Measurements from ENCODE around the gene KCNC1. TPM values are rescaled to one million over a fixed set of nuclear protein-coding genes. Genes with fewer than 3 reads are reported as not detected.

The KCNC1 gene
- polyA plus RNA-seq, 1 donor, result 2.4 TPM

DNA sequence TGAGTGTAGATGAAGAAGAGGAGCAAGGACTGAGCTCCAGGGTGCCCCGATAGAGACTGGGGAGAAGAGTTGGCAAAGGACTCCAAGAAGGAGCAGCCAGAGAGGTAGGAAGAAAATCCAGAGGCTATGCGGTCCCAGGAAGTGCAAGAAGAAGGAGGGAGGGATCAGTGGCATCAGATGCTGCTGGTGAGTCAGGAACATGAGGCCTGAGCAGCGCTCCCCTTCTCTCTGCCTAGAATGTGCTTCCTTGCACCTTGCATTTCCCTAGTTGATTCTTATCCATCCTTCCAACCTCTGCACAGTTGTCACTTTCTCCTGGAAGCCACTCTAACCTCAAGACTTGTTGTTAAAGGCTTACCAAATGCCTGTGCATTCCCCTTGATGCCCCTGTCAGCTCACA is 21.3 kb downstream of the KCNC1 start:
- no peak for DNase-seq

DNA sequence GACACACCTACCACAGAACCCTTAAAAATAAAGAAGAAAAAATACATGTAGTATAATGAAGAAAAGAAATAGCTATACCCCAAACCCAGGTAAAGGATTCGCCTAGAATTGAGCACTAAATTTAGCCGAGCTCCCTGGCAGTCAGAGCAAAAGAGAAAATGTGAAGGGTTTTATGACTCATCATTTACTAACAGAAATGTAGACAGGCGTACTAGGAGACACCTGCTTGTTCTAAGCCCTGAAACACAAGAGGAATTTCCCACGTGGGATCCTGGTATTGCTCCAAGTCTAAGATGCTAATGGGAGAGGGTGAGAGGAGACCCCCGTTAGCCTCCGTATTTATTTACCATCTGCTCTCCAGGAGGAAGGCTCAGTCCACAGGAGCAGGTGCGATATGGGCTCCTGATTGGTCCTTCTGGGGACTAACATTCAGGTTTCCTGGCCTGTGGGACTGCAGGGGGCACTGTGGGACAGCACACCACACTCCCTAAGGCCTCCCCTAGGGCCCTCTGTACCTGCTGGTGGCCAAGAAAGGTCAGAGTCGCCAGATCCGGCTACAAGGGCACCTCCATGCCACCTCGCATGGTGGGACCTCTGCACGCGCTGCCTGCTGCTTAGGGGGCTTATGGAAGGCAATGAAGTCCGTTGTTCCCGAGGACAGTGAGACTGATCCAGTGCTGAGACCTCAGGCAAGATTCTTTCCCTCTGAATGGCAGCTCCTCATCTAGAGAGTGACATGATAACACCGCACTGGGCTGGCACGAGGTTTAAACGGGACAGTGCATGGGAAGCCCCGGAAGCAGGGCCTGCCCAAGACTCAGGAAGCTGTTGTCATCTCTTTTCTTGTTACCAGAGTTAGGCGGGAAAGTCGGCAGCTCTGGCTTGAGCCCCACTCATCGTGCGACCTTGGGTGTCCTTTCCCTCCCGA is 25.8 kb downstream of the KCNC1 start:
- DNase-seq, result no peak

GRCh38 chr11:17762309-17762974 is 27.9 kb downstream of the KCNC1 start:
- no peak for DNase-seq

- DNase-seq, result no peak
Measured at GRCh38 chr11:17763244-17763643, 28.7 kb downstream of the KCNC1 start.

DNA sequence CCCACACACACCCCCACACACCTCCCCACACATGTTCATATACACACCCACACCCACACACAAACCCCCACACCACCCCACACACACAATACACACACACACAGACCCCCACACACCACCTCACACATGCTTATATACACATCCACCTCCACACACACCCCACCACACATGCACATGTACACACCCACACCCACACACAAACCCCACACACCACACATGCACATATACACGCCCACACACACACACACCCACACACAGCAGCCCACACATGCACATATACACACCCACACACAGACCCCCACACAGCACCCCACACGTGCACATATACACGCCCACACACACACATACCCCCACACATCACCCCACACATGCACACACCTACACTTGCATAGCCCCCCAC is 29.1 kb downstream of the KCNC1 start:
- no peak for DNase-seq

- DNase-seq, result no peak
Measured at GRCh38 chr11:17764446-17765218, 30.1 kb downstream of the KCNC1 start.

DNA sequence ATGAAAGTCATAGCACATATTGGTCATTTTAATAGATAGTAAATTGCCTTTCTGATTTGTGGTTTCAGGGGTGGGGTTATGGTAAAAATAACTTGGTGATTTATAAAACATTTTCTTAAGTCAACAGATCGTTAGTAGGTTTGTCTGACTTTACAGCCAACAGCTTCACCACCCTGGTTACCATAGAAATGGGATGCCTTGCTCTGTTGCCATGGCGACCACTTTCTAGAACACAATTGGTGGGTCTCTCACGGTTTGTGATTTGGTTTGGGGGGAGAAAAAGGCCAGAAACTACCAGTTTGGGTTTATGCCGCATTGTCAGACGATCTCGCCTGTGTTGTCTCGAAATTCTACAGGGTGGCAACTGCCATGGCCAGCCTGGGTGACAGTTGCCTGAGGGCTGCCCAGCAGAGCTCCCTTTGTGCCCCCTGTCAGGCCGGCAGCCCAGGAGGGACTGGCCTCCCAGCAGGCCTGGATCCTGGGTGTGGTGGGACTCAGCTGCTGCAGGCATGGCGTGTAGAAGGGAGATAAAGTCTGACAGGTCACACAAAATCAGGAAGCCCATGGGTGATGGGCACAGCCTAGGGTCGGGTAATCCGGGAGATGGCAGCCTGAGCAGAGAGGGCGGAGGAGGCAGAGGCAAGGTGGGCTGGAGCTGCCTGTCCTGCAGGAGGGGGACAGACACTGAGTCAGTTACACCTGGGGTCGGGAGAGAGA is 30.9 kb downstream of the KCNC1 start:
- no peak for DNase-seq

DNA sequence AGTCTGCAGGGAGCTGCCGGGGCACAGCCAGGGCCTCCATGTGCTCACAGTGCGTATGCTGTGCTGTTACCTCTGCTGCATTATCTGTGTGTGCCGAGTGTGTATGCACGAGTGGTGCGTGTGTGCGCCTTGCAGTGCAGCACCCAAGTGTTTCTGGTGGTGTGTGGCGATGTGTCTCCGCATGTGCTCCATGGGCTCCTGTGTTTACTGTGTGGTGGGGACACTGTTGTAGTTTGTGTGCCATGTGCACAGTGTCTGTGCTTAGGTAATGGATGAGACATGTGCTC is 31.4 kb downstream of the KCNC1 start:
- no peak for DNase-seq

- no peak for DNase-seq
Measured at GRCh38 chr11:17766590-17766989, 32.0 kb downstream of the KCNC1 start.

GRCh38 chr11:17767301-17767885 is 32.8 kb downstream of the KCNC1 start:
- no peak for DNase-seq

GRCh38 chr11:17767914-17768313 is 33.3 kb downstream of the KCNC1 start:
- no peak for DNase-seq

- DNase-seq, result no peak
Measured at GRCh38 chr11:17768547-17768946, 34.0 kb downstream of the KCNC1 start.

DNA sequence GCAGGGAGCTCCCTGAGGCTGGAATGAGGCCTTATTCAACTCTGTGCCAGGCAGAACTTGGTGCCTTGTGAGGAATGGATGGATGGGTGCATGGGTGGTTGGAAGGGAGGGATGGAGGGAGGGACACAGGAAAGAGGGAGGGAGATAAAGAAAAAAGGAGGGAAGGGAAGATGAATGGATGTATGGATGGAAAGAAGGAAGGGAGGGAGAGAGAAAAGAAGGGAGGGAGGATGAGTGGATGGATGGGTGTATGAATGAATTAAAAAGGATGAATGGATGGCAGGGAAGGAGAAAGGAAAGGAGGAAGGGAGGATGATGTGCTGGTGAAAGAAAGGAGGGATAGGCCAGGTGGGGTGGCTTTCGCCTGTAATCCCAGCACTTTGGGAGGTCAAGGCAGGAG is 34.6 kb downstream of the KCNC1 start:
- DNase-seq, result no peak

DNA sequence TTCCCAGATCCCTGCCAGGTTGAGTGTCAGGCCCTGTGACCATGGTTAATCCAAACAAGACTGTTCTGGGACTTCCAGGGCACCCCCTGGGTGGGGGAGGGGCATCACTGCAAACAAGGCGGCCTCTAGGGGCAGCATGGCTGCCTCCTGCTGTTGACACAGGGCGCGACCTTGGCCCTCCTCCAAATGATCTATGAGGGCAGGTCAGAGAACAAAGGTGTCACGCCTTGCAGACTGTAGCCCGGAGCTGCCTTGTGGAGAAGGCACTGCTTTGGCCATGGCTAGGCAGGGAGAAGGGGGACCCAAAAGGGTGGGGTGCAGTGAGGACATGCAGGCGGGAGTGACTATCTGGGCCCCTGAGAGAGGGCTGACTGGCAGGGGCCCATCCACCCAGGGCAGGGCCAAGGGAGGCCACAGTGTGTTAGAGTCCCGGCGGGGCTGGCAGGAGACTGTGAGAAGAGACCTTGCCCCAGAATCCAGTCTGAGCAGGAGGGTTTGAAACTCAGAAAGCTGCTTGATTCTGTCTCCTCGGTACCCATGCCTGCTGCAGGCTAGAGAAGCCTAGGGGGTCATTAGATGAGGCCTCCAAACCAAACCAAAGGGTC is 35.6 kb downstream of the KCNC1 start:
- DNase-seq, result no peak

DNA sequence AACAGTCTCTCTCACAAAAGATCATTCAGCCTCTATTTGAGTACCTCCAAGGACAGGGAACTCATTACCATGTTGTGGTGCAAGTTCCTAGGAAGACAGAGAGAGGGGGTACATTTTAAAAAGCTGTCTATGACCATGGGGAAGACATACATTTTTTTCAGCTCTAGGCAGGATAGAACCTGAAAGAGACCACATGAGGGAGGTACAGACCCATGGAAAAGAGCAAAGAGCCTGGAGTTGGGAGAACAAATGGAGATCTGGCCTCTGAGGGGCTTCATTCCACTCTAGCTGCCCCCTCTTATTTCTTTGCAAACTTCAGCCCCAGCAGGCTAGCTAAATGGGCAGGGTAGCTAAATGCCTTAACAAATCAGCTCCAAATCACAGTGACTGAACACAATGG is 36.3 kb downstream of the KCNC1 start:
- no peak for DNase-seq

GRCh38 chr11:17771415-17771814 is 36.8 kb downstream of the KCNC1 start:
- DNase-seq, result no peak

- no peak for DNase-seq
Measured at GRCh38 chr11:17771841-17772401, 37.3 kb downstream of the KCNC1 start.

DNA sequence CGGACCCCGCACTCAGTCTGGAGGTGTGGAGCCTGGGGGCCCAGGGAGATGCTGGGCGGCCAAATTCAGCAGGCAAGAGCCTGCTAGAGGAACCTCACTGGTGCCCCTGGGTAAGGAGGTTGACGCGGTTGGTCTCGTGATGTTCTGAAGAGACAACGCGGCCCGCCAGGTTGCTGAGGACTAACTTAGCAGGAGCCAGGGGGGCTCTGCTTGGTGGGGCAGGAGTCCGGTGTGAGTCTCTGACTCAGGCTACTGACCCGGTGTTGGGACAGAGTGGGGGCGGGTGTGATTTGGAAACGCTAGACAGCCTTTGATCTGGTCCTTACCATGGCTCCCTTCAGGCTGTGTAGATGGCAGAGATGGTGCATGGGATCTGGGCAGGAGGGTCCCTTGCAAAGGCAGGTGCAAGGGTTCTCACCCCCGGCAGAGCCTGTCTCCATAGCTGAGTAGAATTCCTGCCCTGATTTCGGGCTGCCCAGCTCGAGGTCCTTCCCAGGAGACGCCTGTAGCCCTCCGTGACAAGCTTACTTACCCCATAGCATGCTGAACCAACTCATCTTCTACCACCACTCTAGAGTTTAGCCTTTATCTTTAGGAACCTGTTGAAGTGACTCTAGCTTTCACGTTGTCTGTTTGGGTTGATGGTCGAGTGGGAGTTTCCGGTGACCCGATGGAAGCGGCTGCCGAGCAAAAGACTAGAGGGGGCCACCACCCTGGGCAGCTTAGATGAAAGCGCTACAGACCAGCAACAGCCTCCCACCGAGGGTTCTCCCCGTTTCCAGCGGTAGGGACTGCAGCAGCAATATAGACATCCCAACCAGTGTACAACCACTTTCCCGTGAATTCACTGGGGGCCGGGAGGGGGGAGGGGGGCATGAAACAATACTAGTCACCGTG is 38.4 kb downstream of the KCNC1 start:
- DNase-seq, result no peak

DNA sequence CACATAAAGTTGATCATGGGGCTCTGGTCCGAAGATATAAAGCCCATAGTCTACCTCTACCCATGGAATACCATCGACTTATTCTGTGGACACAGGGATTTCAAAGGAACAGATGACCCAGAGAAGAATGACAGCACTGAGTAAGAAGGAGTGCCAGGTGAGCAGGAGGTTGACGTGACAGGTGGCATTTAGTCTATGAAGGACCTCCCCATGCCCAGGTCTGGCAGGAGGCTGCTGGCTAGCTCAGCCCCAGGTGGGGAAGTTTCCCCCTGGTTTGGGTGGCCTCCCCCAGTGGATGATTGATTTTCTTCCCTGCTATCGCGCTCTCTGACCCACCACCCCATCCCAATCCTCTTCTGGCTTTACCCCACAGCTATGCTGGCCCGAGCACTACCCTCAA is 39.1 kb downstream of the KCNC1 start:
- DNase-seq, result no peak

DNA sequence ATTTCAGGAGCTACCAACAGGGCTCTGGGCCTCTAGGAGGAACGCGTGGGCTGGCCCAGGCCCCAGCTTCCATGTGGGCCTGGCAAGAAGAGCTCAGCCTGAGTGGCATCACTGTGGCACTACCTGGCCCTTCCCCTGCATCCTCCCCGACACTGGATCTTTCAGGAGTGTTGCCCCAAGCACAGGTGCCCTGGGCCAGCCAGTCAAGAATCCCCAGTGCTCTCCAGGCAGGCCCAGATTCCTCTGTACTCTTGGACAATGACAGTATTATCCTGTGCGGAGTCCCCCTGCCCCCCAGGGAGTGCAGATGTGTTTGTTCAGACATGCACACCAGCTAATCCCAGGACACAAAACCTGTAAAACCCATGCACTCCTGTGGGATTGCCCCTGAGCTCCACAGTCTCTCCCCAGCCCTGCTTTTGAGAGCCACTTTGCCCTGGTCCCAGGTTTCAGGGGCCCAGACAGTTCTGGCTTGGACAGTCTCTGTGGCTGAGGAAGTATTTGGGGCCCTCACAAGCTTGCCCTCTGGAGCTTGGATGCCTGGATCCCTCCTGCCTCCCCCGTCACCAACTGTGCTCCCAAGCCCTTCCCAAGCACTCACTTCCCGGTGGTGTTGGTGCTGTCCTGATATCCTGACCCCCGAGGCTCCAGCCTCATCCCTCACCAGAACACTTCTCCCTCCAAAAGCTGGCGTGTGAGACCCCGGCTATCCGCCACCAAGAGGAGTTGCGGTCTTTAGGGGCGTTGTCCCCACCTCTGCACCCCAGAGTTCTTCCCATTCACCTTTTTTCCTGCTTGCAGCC is 39.9 kb downstream of the KCNC1 start:
- DNase-seq, result no peak
